Measurements from ENCODE around the gene MEGF8.

MEGF8 gene

DNA sequence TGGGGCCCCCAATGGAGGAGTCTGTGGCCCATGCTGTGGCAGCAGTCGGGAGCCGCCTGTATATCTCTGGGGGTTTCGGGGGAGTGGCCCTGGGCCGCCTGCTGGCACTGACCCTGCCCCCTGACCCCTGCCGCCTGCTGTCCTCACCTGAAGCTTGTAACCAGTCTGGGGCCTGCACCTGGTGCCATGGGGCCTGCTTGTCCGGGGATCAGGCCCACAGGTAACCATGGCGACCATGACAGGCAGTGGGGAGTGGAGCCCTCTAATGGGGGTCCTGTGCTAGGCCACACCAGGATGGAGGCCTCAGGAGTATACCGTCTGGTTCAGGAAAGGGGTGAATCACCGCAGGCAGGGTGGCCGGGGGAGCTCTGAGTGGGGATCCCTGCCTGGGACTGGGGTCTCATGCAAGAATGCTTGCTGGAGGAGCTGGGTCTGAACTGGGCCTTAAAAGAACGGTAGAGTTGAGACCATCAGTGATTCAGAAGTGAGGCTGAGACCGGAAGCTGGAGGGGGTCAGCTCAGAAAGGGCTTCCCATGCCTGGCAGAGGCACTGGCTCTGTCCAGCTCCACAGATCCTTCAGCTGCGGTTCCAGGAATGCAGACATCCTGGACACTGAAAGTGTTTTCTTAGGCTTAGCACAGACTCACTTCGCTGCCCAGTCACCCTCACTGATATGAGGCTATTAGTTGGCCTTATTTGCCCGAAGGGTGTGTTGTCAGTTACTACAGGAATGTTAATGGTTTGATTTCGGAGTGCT lies 35.5 kb downstream of the MEGF8 start:
- no peak for DNase-seq

DNA sequence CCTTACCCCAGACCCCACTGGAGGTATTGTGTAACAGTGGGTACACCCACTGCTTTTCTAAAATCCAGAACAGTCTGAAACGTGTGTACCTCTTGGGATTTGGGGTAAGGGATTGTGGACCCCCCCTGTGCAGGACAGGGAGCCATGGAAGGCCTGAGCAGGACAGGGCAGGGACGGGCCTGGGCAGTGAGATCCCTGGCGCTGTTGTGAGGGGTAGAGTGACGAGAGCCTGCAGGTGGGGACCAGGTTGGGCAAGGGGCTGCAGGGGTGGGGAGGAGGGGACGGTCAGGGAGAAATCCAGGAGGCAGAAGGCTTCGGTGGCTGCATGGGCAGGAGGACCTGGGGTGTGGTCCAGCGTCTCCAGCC lies 36.1 kb downstream of the MEGF8 start:
- no peak for DNase-seq

DNA sequence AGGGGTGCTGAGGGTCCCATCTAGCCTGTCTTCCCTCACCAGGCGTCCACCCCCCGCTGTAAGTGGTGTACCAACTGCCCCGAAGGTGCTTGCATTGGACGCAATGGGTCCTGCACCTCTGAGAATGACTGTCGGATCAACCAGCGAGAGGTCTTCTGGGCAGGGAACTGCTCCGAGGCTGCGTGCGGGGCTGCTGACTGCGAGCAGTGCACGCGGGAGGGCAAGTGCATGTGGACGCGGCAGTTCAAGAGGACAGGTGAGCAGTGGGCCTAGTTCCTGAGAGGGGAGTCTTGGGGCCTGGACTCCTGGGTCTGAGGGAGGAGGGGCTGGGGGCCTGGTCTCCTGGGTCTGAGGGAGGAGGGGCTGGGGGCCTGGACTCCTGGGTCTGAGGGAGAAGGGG lies 36.9 kb downstream of the MEGF8 start:
- DNase-seq: no peak

DNA sequence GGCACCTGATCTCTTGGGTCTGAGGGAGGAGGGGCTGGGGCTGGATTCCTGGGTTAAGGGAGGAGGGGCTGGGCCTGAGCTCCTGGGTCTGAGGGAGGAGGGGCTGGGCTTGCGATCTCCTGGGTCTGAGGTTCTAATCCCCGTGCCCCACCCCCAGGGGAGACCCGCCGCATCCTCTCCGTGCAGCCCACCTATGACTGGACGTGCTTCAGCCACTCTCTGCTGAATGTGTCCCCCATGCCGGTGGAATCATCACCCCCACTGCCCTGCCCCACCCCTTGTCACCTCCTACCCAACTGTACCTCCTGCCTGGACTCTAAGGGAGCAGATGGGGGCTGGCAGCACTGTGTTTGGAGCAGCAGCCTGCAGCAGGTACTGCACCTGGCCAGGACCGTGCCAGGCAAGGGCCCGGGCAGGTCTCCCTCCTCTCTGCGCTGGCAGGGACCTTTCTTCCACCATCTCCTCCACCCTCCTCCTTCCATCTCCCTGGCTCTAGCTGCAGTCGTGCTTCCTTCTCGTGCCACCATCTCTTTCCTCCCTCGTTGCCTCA lies 37.5 kb downstream of the MEGF8 start:
- no peak for DNase-seq

DNA sequence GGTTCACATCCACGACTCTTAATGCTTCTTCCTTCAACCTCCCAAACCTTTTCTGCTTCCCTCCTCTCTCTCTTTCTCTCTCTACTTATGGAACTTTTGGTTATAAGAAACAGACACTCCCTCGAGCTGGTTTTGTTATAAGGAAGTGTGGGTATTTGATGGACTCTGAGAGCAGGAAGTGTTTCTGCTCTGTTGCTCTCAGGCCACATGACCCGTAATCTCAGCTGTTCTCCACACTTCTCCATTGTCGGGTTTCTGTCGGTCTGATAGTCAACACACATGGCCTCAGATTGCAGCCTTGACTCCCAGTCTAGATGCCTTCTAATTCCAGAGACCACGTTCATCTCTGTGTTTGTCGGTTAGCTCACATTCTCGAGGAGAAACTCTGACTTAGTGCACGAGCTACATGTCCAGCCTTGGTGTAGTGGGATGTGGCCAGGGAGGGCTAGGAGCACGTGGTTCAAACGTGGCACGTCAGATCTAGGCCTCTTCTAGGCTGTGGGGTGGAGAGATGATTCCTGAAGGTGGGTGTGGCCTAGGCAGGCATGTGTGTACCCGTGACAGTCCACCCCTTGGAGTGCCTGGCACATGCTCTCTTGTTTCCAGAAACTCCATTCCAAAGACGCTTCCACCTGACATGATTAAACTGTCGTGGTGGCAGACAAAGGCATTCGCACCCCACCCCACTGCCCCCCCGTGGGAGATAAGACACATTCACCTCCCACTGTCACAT lies 38.3 kb downstream of the MEGF8 start:
- DNase-seq: no peak

DNA sequence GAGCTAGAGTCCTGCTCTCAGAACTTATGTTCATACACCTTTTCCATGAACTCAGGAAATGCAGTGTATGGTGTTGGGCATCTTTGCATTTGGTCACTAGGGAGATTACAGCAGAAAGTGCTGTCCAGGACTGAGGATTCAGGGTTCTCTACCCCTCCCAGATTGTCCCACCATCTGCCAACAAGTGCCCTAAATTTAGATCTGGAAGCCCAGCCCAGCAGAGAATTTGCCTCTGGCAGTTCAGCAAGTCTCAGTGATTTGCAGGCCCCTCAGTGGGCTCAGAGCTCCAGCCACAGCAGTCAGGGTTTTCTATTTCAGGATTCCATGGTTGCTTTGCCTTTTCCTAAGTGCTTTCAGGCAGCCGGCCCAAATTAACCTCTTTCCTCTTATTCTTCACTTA lies 41.2 kb downstream of the MEGF8 start:
- no peak for DNase-seq

- DNase-seq: no peak
These were observed 42.5 kb downstream of the MEGF8 start for GRCh38 chr19:42367929-42368328.

DNA sequence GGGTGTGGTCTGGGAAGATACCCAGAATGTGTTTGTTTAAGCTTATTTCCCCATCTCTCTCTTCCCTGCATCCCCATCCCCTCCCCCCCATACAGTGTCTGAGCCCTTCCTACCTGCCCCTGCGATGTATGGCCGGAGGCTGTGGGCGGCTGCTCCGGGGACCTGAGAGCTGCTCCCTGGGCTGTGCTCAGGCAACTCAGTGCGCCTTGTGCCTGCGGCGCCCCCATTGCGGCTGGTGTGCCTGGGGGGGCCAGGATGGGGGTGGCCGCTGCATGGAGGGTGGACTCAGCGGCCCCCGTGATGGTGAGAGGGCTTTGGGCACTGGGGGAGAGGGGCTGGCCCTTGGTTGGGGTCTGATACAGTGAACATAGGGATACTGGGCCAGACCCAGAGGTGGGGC lies 42.9 kb downstream of the MEGF8 start:
- DNase-seq: no peak

DNA sequence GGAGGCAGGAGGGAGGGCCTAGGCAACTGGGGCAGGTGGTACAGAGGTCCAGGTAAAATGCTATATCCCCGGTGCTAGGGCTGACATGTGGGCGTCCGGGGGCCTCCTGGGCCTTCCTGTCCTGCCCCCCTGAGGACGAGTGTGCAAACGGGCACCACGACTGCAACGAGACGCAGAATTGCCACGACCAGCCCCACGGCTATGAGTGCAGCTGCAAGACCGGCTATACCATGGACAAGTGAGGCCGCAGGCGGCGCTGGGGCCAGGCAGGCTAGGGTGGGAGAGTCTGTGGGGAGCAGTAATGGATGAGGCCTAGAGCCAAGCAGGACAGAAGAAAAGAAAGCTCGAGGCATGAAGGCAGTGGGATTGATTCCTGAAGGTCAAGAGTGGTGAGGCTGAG lies 43.3 kb downstream of the MEGF8 start:
- DNase-seq: no peak

- no peak for DNase-seq
These were observed 44.1 kb downstream of the MEGF8 start for GRCh38 chr19:42369433-42370067.

GRCh38 chr19:42370068-42370520 lies 44.7 kb downstream of the MEGF8 start:
- no peak for DNase-seq

- no peak for DNase-seq
These were observed 45.3 kb downstream of the MEGF8 start for GRCh38 chr19:42370626-42371175.

DNA sequence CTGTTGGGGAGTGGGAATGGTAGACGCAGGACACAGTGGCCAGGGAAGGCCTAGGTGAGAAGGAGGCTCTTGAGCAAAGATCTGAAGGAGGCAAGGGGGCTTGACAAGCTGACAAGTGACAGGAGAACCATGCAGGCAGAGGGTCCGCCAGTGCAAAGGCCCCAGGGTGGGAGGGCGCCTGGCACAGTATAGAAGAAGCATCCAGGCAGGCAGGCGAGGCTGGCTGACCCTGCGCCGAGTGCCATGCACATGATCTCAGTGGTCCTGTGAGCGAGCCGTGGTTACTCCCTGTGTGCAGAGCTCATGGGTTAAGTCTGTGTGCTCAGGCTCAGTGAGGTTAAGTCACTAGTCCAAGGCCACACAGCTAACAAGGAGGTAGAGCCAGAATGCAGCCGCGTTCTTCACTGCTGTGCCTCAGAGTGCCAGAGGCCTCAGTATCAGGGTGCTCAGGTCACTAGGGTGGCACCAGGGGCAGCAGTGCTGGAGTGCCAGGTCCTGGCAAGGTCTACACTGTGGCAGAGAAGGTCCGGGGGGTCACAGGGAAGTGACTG lies 49.5 kb downstream of the MEGF8 start:
- DNase-seq: no peak

GRCh38 chr19:42375415-42376176 lies 50.2 kb downstream of the MEGF8 start:
- DNase-seq: no peak

GRCh38 chr19:42376177-42376555 lies 50.7 kb downstream of the MEGF8 start:
- no peak for DNase-seq

DNA sequence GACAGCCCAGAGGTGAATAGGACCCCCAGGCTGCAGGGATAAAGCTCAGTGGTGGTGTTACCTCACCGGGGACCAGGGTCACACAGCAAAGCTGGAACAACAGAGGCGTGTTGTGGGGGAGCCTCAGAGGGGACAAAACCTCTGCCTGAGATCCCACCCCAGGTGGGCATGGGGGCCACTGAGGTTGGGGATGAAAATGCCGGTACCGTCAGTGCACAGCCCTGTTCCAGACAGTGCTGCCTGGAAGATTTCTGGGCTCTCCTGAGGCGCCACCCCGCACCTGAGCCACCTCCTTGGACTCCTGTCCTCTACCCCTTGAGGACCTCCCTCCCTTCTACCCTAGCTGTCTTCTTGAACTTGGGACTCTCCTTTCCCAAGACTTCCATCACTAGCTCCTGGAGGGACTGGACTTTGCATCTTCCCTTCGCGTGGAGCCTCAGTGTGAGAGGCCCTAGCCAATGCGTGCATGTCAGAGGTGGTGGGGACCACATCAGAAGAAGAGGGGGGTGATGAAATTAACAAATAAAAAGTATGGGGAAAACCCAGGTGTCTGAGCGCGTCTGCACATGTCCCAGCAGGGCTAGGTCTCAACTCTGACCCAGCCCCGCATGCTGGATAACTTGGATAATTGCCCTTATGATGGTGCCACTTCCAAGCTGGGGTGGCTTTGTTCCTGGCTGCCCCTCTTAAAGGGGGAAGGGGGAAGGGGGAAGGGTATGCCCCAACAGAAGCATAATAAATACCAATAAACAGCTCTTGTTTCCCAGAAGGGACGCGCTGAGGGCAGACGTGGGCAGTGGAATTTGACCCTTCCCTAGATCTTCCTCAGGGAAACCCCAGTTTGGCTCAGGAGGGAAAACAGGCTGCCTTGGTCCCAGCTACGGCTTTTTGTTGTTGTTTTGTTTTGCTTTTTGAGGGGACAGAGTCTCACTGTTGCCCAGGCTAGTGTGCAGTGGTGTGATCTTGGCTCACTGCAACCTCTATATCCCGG lies 53.1 kb downstream of the MEGF8 start:
- no peak for DNase-seq

- DNase-seq: no peak
These were observed 54.7 kb downstream of the MEGF8 start for GRCh38 chr19:42380155-42380554.

DNA sequence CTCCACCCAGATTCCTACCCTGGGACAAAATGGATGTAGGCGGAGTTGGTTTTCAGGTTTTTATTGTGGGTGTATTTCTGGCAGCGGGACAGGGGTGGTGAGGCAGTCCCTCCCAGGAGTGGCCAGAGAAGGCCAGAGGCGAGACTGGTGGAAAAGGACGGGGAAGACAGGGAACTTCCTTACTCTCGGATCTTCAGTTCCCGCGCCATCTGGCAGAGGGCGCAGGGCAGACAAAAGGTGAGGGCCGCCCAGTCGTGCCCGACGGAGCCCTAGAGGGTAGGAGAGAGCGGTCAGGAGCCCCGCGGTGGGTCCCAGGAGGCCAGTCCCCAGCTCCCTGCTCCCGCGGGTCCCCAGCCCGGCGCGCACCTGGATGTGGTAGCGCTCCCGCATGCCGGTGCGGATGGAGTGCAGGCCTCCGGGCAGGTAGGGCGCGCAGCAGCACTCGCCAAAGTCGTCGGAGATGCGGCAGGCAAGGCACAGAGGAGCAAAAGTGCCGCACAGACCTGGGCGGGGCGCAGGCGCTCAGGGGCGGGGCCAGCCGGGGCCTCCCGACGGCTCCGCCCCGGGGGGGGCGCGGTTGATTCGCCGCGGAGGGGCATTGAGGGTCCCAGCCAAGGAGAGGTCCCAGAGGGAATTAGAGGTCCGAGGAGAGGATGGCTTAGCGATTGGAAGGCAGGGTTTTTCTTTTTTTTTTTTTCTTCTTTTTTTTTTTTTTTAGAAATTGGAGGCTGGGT lies 61.7 kb downstream of the MEGF8 start:
- peak; percentile 75 for DNase-seq

GRCh38 chr19:42388851-42389489 lies 63.5 kb downstream of the MEGF8 start:
- DNase-seq: no peak

GRCh38 chr19:42389899-42390298 lies 64.5 kb downstream of the MEGF8 start, which contains the start of gene CNFN:
Gene CNFN, minus strand, starts transcription at chr19:42390297. Its CDS starts 1,260 bp downstream, at chr19:42389037.
- DNase-seq: no peak

Measured in RPMI8226 (cell line).